Activated naive CD8-positive, alpha-beta T cell treated with anti-CD3 and anti-CD28 coated beads, Interleukin-2, amount 50 U/mL, for 24 hours (primary cell): ENCODE results near the gene FGF11.
"Not testable (repeated sequence)": the region's sequence is repeated elsewhere in the genome, so short reads cannot be mapped to it uniquely, and the experiment has no call there.

Experiments used
- ATAC-seq: fragments of 150-1000 bp; cut with Tn5 transposase; one replicate; pipeline ENCODE4 v1.10.0; 2021
- DNase-seq: peaks from one replicate; pipeline ENCODE4 v3.0.0; 2021
- H3K27ac Mint-ChIP-seq: one replicate; pipeline ENCODE4 v1.8.0; 2021; ENCODE audit warnings: mild to moderate bottlenecking, mixed read lengths
- H3K27me3 Mint-ChIP-seq: one replicate; pipeline ENCODE4 v1.8.0; 2021; ENCODE audit warnings: mixed read lengths
- H3K36me3 Mint-ChIP-seq: one replicate; pipeline ENCODE4 v1.8.0; 2021; ENCODE audit warnings: low read depth, mixed read lengths
- H3K4me1 Mint-ChIP-seq: one replicate; pipeline ENCODE4 v1.8.0; 2021; ENCODE audit warnings: mixed read lengths
- H3K4me3 Mint-ChIP-seq: one replicate; pipeline ENCODE4 v1.8.0; 2021; ENCODE audit warnings: mild to moderate bottlenecking, moderate library complexity, mixed read lengths
- H3K9me3 Mint-ChIP-seq: one replicate; pipeline ENCODE4 v1.8.0; 2021; ENCODE audit warnings: mixed read lengths

FGF11 gene

DNA sequence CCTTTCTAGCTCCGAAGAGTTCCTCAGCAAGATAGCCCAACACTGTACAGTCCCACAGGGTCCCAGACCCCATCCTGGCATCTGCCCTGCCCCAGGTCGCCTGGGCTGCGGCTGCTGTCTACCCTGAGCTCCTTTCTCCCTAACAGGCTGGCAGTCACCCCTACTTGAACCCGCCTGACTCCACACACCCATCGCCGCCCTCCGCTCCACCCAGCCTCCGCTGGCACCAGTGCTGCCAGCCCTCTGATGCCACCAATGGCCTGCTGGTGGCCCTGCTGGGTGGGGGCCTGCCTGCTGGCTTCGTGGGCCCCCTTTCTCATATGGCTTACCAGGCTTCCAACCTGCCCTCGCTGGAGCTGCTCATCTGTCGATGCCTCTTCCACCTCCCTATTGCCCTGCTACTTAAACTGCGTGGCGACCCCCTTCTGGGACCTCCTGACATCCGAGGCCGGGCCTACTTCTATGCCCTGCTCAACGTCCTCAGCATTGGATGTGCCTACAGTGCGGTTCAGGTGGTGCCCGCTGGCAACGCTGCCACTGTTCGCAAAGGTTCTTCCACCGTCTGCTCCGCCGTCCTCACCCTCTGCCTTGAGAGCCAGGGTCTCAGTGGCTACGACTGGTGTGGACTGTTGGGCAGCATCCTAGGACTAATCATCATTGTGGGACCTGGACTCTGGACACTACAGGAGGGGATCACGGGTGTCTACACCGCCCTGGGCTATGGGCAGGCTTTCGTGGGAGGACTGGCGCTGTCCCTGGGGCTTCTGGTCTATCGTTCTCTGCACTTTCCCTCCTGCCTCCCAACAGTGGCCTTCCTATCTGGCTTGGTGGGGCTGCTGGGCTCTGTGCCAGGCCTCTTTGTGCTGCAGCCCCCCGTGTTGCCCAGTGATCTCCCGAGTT, 42.8 kb downstream of the FGF11 start:
- not testable (repeated sequence) for H3K27me3 Mint-ChIP-seq, DNase-seq, ATAC-seq, H3K9me3 Mint-ChIP-seq
- H3K36me3 Mint-ChIP-seq = peaks cover 21% of the 10 kb centered on the region
- H3K4me3 Mint-ChIP-seq = peak overlapping the region; percentile 99
- H3K4me1 Mint-ChIP-seq = peaks cover 73% of the 10 kb centered on the region
- H3K27ac Mint-ChIP-seq = peak overlapping the region; percentile 100

DNA sequence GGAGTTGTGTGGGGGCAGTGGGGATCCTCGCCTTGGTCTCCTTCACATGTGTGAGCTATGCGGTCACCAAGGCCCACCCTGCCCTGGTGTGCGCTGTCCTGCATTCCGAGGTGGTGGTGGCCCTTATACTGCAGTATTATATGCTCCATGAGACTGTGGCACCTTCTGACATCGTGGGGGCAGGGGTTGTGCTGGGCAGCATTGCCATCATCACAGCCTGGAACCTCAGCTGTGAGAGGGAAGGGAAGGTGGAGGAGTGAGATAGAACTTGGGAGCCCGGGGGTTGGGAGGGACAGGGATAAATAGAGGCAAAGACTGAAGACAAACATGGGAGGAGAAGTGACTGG, 43.4 kb downstream of the FGF11 start:
- not testable (repeated sequence) for ATAC-seq, H3K27me3 Mint-ChIP-seq, DNase-seq, H3K9me3 Mint-ChIP-seq
- H3K4me1 Mint-ChIP-seq = peaks cover 73% of the 10 kb centered on the region
- peak overlapping the region; percentile 100 for H3K27ac Mint-ChIP-seq
- H3K4me3 Mint-ChIP-seq = peak overlapping the region; percentile 99
- H3K36me3 Mint-ChIP-seq = peaks cover 27% of the 10 kb centered on the region

DNA sequence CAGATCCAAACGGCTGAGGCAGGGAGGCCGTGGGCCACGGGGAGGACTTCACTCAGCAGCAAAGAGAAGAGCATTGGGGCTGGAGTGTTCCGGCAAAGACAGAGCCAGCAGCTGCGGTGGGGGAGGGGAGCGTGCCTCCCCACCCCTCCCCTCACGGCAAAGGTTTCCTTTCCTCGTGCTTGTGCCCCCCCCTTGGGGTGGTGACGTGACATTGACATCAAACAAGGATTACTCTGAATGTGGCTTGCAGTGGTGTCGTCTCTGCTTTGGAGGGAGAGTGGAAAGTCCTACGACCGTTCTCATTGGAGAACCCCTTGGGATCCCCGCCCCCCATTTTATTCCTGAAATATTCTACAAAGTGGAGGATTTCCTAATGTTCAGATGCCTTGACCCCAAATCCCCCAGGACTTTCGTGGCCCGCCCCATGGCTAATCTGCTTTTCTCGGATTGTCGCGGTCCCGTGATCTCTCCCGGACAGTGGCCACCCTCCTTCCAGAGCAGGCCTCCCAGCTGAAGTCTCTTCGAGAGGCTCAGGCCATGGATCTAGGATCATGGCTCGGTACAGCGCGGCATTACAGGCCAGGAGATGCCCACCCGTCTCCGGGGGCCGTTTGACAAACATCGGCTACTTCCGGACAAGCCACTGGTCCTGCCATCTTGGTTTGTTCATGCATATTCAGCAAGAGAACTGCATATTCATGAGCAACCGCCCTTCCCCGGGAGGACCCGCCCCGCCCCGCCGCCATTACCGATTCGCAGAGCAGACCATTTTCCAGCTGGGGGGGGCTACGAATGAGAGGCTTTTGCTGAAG, 44.1 kb downstream of the FGF11 start:
- peaks cover 70% of the 10 kb centered on the region for H3K4me1 Mint-ChIP-seq
- H3K4me3 Mint-ChIP-seq = peak overlapping the region; percentile 99
- DNase-seq (peak; percentile 95), ATAC-seq (peak; percentile 61)
- peaks cover 2% of the 10 kb centered on the region for H3K27me3 Mint-ChIP-seq
- H3K9me3 Mint-ChIP-seq = no peaks in the 10 kb centered on the region
- H3K36me3 Mint-ChIP-seq = peaks cover 31% of the 10 kb centered on the region
- H3K27ac Mint-ChIP-seq = peak overlapping the region; percentile 100

DNA sequence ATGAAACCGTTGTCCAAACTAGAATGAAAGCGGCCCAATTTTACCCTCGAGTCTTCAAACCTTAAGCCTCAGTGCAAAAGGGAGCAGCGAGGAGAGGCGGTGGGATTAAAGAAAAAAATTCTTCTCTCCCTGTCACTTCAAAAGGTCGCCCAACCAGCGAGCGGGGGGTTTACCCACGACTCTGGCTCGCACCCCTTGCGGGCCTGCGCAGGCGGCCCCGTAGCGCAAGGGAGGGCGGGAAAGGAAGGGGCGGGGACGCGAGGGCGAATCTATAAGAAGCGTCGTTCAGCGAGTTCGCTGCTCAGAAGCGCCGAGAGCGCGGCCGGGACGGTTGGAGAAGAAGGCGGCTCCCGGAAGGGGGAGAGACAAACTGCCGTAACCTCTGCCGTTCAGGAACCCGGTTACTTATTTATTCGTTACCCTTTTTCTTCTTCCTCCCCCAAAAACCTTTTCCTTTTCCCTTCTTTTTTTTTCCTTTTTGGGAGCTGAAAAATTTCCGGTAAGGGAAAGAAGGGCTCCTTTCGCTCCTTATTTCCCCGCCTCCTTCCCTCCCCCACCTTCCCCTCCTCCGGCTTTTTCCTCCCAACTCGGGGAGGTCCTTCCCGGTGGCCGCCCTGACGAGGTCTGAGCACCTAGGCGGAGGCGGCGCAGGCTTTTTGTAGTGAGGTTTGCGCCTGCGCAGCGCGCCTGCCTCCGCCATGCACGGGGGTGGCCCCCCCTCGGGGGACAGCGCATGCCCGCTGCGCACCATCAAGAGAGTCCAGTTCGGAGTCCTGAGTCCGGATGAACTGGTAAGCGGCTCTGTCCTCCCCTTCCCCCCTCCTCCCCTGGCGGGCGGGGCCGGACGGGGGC, 45.0 kb downstream of the FGF11 start, which contains the start of gene POLR2A:
TSS of gene POLR2A (plus strand) at position 300 of the 852 bp plus-strand sequence.
- peak; percentile 98 for DNase-seq
- Mint-ChIP-seq H3K27me3 (peaks cover 2% of the 10 kb centered on the region), H3K4me3 (peak within 1 kb of the TSS; percentile 99), H3K4me1 (peaks cover 75% of the 10 kb centered on the region), H3K27ac (peak within 1 kb of the TSS; percentile 100), H3K36me3 (peaks cover 38% of the 10 kb centered on the region), H3K9me3 (no peaks in the 10 kb centered on the region)
- peak; percentile 66 for ATAC-seq

DNA sequence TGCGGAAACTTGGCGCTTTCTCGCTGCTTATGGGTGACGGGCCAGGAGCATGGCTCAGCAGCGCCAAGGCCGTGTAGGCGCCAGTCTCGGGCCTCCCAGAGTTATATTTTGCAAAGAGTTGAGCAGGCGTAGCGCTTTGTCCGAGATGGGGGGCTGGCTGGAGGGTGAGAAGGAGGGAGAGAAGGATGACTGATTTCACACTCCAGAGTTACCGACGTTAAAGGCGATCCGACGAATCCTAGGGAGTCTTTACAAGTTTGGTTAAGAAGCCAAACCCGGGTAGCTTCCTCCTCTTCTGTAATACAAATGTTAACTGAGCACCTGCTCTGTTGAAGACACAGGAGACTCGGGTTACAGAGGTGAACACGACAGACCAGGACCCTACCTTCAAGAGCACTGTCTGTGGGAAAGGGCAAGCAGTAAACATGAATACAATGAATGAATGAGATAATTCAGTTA, 45.6 kb downstream of the FGF11 start:
- DNase-seq = no peak
- peaks cover 43% of the 10 kb centered on the region for H3K36me3 Mint-ChIP-seq
- peak overlapping the region; percentile 100 for H3K27ac Mint-ChIP-seq
- H3K4me1 Mint-ChIP-seq = peaks cover 75% of the 10 kb centered on the region
- no peak for ATAC-seq
- H3K4me3 Mint-ChIP-seq = peak overlapping the region; percentile 99
- H3K9me3 Mint-ChIP-seq = no peaks in the 10 kb centered on the region
- peaks cover 2% of the 10 kb centered on the region for H3K27me3 Mint-ChIP-seq

DNA sequence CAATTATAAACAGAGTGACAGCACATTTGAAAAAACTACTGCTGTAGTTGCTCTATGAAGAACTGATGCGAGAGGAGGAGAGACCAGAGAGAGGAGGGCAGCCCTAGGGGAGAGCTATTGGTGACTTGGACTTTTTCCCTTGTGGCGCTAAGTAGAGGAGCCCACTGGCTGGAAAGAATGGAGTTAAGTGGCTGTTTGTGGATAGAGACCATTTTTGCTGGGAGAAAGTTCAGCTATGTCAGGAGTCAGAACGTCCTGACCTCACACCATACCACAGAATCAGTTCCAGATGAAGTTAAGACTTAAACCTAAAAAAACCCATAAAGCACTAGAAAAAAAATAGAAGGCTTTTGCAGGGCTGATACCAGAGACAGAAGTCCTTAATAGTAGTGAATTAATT, 46.9 kb downstream of the FGF11 start:
- ATAC-seq (no peak), DNase-seq (no peak)
- H3K9me3 Mint-ChIP-seq = no peaks in the 10 kb centered on the region
- peaks cover 72% of the 10 kb centered on the region for H3K4me1 Mint-ChIP-seq
- peak overlapping the region; percentile 57 for H3K27ac Mint-ChIP-seq
- H3K36me3 Mint-ChIP-seq = peaks cover 49% of the 10 kb centered on the region
- H3K27me3 Mint-ChIP-seq = peaks cover 2% of the 10 kb centered on the region
- H3K4me3 Mint-ChIP-seq = peak overlapping the region; percentile 99

DNA sequence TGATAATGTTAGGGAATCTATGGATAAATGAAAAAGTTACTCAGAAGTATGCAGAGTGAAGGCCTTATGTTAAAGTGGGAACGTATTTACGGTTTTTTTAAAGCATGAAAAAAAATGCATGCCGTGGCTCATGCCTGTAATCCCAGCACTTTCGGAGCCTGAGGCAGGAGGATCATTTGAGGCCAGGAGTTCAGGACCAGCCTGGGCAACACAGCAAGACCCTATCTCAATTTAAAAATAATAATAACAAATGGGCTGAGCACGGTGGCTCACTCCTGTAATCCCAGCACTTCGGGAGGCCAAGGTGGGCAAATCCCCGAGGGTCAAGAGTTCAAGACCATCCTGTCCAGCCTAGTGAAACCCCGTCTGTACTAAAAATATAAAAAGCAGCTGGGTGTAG, 50.8 kb downstream of the FGF11 start:
- DNase-seq = no peak
- H3K27ac Mint-ChIP-seq = no peak overlapping the region
- ATAC-seq = no peak
- no peaks in the 10 kb centered on the region for H3K9me3 Mint-ChIP-seq
- peaks cover 67% of the 10 kb centered on the region for H3K4me1 Mint-ChIP-seq
- peaks cover 69% of the 10 kb centered on the region for H3K36me3 Mint-ChIP-seq
- no peak overlapping the region for H3K4me3 Mint-ChIP-seq
- H3K27me3 Mint-ChIP-seq = no peaks in the 10 kb centered on the region

DNA sequence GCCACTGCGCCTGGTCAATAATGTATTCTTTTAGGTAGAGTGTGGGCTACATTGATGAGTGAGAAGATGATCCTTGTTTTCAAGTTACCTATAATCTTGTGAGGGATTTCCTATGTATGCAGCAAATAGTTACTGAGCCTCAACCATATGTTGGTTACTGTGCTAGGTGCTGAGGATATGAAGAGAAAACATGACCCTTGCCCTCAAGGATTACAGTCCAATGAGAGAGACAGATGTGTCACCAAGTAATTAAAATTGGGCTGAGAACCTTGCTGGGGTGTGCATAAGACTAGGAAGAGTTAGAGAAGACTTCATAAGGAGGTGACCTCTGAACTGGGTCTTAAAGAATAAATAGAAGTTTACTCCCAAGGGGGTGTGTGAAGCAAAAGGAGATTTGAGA, 52.3 kb downstream of the FGF11 start:
- H3K27me3 Mint-ChIP-seq = no peaks in the 10 kb centered on the region
- no peak overlapping the region for H3K27ac Mint-ChIP-seq
- peaks cover 58% of the 10 kb centered on the region for H3K4me1 Mint-ChIP-seq
- no peak overlapping the region for H3K4me3 Mint-ChIP-seq
- H3K36me3 Mint-ChIP-seq = peaks cover 67% of the 10 kb centered on the region
- no peaks in the 10 kb centered on the region for H3K9me3 Mint-ChIP-seq
- ATAC-seq (no peak), DNase-seq (no peak)

DNA sequence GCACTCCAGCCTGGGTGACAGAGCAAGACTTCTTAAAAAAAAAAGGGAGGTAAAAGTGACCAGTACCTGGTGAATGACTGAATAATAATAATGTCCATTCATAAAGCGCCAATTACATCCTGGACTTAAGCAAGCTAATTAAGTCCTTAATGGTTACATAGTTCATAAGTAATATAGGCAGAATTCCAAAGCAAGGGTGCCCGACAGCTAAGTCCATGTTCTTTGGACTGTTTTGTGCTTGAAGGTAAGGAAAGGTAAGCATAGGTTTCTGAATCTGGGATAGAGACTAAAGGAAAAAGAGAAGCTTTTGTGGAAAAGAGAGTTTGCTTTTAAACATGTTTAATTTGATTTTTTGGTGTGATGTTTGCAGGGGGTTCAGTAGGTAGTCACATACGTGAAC, 54.6 kb downstream of the FGF11 start:
- H3K36me3 Mint-ChIP-seq = peaks cover 68% of the 10 kb centered on the region
- no peak overlapping the region for H3K27ac Mint-ChIP-seq
- peaks cover 37% of the 10 kb centered on the region for H3K4me1 Mint-ChIP-seq
- DNase-seq (no peak), ATAC-seq (no peak)
- H3K27me3 Mint-ChIP-seq = no peaks in the 10 kb centered on the region
- H3K4me3 Mint-ChIP-seq = no peak overlapping the region
- no peaks in the 10 kb centered on the region for H3K9me3 Mint-ChIP-seq
